ENCODE results near the gene P4HA2.

P4HA2 gene

DNA sequence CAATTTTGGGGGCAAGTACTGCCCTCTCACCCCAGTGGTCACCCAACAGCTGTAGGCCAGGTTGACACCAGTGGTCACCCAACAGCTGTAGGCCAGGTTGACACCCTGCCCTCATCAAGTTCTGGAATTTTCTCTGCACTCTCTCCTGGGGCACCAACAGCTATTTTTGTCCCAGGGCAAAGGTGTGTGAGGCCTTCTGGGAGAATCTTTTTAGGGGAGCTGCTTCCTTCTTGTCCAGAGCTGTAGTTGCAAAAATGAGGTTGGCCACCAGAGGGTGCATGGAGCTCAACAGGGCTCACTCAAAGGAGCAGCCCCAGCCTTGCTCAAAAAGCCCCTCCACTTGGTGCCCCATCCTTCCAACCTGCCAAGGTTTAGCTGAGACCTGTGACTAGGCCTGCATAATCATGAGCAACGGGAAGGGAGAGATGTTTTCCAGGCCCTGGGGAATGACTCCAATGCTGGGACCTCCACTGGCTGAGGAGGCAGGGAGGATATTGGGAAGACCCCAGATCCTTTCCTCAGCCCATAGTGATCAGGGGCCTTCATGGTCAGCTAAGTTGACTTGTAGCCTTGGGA is 10.6 kb upstream of the P4HA2 start:
- H3K4me3 ChIP-seq (ENCODE audit: low read depth in 1 of 2, low read length in 1 of 2): no peak overlapping the region
- H3K9me3 ChIP-seq: no peaks in the 10 kb centered on the region
- peak; percentile 49 for TF ChIP-seq CTCF (IDR thresholded peaks at IDR 0.05)
- H3K27me3 ChIP-seq: no peaks in the 10 kb centered on the region
- no peak overlapping the region for H3K27ac ChIP-seq
- no peaks in the 10 kb centered on the region for H3K4me1 ChIP-seq (ENCODE audit: control insufficient read depth in 1 of 2, insufficient read depth in 1 of 2, low read depth in 1 of 2, low read length in 1 of 2)
- H3K36me3 ChIP-seq: no peaks in the 10 kb centered on the region

DNA sequence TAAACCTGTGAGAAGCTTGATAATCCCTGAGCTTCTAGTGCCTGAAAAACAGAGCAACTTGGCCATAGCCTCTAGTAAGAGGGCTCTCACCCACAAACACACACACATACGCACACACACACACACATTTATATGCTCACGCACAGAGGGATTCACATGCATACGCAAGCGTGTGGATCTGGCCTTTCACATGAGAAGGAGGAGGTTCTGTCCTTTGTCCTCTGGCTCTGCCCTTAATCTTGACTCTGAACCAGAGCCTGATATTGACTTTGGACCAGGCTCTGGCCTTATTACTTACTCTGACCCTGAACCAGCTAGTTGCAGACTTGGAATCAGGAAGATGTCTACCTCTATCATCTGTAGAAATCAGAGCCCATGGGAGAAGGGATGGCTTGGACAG is 10.0 kb upstream of the P4HA2 start:
- Histone ChIP-seq H3K27me3 (no peaks in the 10 kb centered on the region), H3K36me3 (no peaks in the 10 kb centered on the region), H3K4me1 (ENCODE audit: control insufficient read depth in 1 of 2, insufficient read depth in 1 of 2, low read depth in 1 of 2, low read length in 1 of 2) (no peaks in the 10 kb centered on the region), H3K9me3 (no peaks in the 10 kb centered on the region), H3K4me3 (ENCODE audit: low read depth in 1 of 2, low read length in 1 of 2) (no peak overlapping the region), H3K27ac (no peak overlapping the region)
- no peak for TF ChIP-seq CTCF (IDR thresholded peaks at IDR 0.05)

DNA sequence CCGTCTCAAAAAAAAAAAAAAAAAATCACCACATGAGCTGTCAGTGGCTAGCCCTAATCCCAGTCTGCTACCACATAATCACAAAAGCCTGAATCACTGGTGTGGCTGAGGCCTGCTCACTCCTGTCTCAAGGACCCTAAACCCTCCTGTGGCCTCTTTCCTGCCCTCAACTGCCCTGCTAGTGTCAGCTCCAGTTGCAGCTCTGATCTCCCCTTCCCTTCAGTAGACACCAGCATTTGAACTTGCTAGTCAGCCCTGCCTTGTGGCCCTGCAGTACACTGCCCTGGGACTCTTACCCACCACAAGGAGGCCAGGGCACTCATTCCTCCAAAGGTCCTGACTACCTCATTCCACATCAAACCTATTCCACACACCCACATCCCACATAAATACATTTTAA is 9.5 kb upstream of the P4HA2 start:
- Histone ChIP-seq H3K4me1 (ENCODE audit: control insufficient read depth in 1 of 2, insufficient read depth in 1 of 2, low read depth in 1 of 2, low read length in 1 of 2) (no peaks in the 10 kb centered on the region), H3K27ac (no peak overlapping the region), H3K9me3 (no peaks in the 10 kb centered on the region), H3K27me3 (no peaks in the 10 kb centered on the region), H3K4me3 (ENCODE audit: low read depth in 1 of 2, low read length in 1 of 2) (no peak overlapping the region), H3K36me3 (no peaks in the 10 kb centered on the region)
- TF ChIP-seq CTCF (IDR thresholded peaks at IDR 0.05): no peak

- no peak overlapping the region for H3K27ac ChIP-seq
- TF ChIP-seq CTCF (IDR thresholded peaks at IDR 0.05): no peak
- no peak overlapping the region for H3K4me3 ChIP-seq (ENCODE audit: low read depth in 1 of 2, low read length in 1 of 2)
- no peaks in the 10 kb centered on the region for H3K4me1 ChIP-seq (ENCODE audit: control insufficient read depth in 1 of 2, insufficient read depth in 1 of 2, low read depth in 1 of 2, low read length in 1 of 2)
- H3K9me3 ChIP-seq: no peaks in the 10 kb centered on the region
- H3K27me3 ChIP-seq: peaks cover 2% of the 10 kb centered on the region
- no peaks in the 10 kb centered on the region for H3K36me3 ChIP-seq
Measured at GRCh38 chr5:132235340-132235739, 7.7 kb upstream of the P4HA2 start.

GRCh38 chr5:132234684-132235062 is 7.0 kb upstream of the P4HA2 start:
- H3K27ac ChIP-seq: no peak overlapping the region
- peaks cover 9% of the 10 kb centered on the region for H3K27me3 ChIP-seq
- TF ChIP-seq CTCF (IDR thresholded peaks at IDR 0.05): no peak
- H3K4me1 ChIP-seq (ENCODE audit: control insufficient read depth in 1 of 2, insufficient read depth in 1 of 2, low read depth in 1 of 2, low read length in 1 of 2): no peaks in the 10 kb centered on the region
- no peak overlapping the region for H3K4me3 ChIP-seq (ENCODE audit: low read depth in 1 of 2, low read length in 1 of 2)
- H3K36me3 ChIP-seq: no peaks in the 10 kb centered on the region
- no peaks in the 10 kb centered on the region for H3K9me3 ChIP-seq
